ENCODE results near the gene THUMPD3.

The THUMPD3 gene

GRCh38 chr3:9345041-9345440 lies 17.8 kb upstream of the THUMPD3 start:
- Histone ChIP-seq H3K9ac (ENCODE audit: insufficient read length, low read depth) (no peak overlapping the region), H3K27me3 (ENCODE audit: insufficient read depth, insufficient read length) (no peaks in the 10 kb centered on the region), H3K4me3 (ENCODE audit: insufficient read length, low read depth) (no peak overlapping the region), H3K36me3 (ENCODE audit: insufficient read depth, insufficient read length, low read length) (no peaks in the 10 kb centered on the region), H3K9me3 (ENCODE audit: insufficient read depth, low read length) (no peaks in the 10 kb centered on the region), H3K4me1 (ENCODE audit: insufficient read depth, insufficient read length) (no peaks in the 10 kb centered on the region)
- no peak for TF ChIP-seq YY1 (IDR thresholded peaks at IDR 0.05; ENCODE audit: insufficient read depth, insufficient read length)
- TF ChIP-seq SUZ12 (IDR thresholded peaks at IDR 0.05; ENCODE audit: extremely low read depth, insufficient read depth, insufficient read length), result no peak
- TF ChIP-seq ZNF274 (IDR thresholded peaks at IDR 0.05; ENCODE audit: low read depth, low read length), result no peak
- no peak for DNase-seq (ENCODE audit: low read depth, low spot score)

GRCh38 chr3:9346141-9346540 lies 16.7 kb upstream of the THUMPD3 start:
- H3K4me1 ChIP-seq (ENCODE audit: insufficient read depth, insufficient read length), result no peaks in the 10 kb centered on the region
- no peak for DNase-seq (ENCODE audit: low read depth, low spot score)
- H3K36me3 ChIP-seq (ENCODE audit: insufficient read depth, insufficient read length, low read length), result no peaks in the 10 kb centered on the region
- TF ChIP-seq YY1 (IDR thresholded peaks at IDR 0.05; ENCODE audit: insufficient read depth, insufficient read length) (no peak), SUZ12 (IDR thresholded peaks at IDR 0.05; ENCODE audit: extremely low read depth, insufficient read depth, insufficient read length) (no peak), ZNF274 (IDR thresholded peaks at IDR 0.05; ENCODE audit: low read depth, low read length) (no peak)
- no peaks in the 10 kb centered on the region for H3K27me3 ChIP-seq (ENCODE audit: insufficient read depth, insufficient read length)
- no peak overlapping the region for H3K9ac ChIP-seq (ENCODE audit: insufficient read length, low read depth)
- no peaks in the 10 kb centered on the region for H3K9me3 ChIP-seq (ENCODE audit: insufficient read depth, low read length)
- H3K4me3 ChIP-seq (ENCODE audit: insufficient read length, low read depth), result no peak overlapping the region

GRCh38 chr3:9347081-9347480 lies 15.8 kb upstream of the THUMPD3 start:
- Histone ChIP-seq H3K4me1 (ENCODE audit: insufficient read depth, insufficient read length) (no peaks in the 10 kb centered on the region), H3K9me3 (ENCODE audit: insufficient read depth, low read length) (no peaks in the 10 kb centered on the region), H3K36me3 (ENCODE audit: insufficient read depth, insufficient read length, low read length) (no peaks in the 10 kb centered on the region), H3K27me3 (ENCODE audit: insufficient read depth, insufficient read length) (no peaks in the 10 kb centered on the region), H3K4me3 (ENCODE audit: insufficient read length, low read depth) (no peak overlapping the region), H3K9ac (ENCODE audit: insufficient read length, low read depth) (no peak overlapping the region)
- DNase-seq (ENCODE audit: low read depth, low spot score), result no peak
- TF ChIP-seq ZNF274 (IDR thresholded peaks at IDR 0.05; ENCODE audit: low read depth, low read length) (no peak), SUZ12 (IDR thresholded peaks at IDR 0.05; ENCODE audit: extremely low read depth, insufficient read depth, insufficient read length) (no peak), YY1 (IDR thresholded peaks at IDR 0.05; ENCODE audit: insufficient read depth, insufficient read length) (no peak)

- no peaks in the 10 kb centered on the region for H3K36me3 ChIP-seq (ENCODE audit: insufficient read depth, insufficient read length, low read length)
- no peak for TF ChIP-seq SUZ12 (IDR thresholded peaks at IDR 0.05; ENCODE audit: extremely low read depth, insufficient read depth, insufficient read length)
- no peak for TF ChIP-seq YY1 (IDR thresholded peaks at IDR 0.05; ENCODE audit: insufficient read depth, insufficient read length)
- TF ChIP-seq ZNF274 (IDR thresholded peaks at IDR 0.05; ENCODE audit: low read depth, low read length), result no peak
- H3K27me3 ChIP-seq (ENCODE audit: insufficient read depth, insufficient read length), result no peaks in the 10 kb centered on the region
- H3K9me3 ChIP-seq (ENCODE audit: insufficient read depth, low read length), result no peaks in the 10 kb centered on the region
- H3K9ac ChIP-seq (ENCODE audit: insufficient read length, low read depth), result no peak overlapping the region
- H3K4me3 ChIP-seq (ENCODE audit: insufficient read length, low read depth), result no peak overlapping the region
- no peak for DNase-seq (ENCODE audit: low read depth, low spot score)
- H3K4me1 ChIP-seq (ENCODE audit: insufficient read depth, insufficient read length), result no peaks in the 10 kb centered on the region
These were observed 15.0 kb upstream of the THUMPD3 start for GRCh38 chr3:9347887-9348286.

- no peak overlapping the region for H3K9ac ChIP-seq (ENCODE audit: insufficient read length, low read depth)
- H3K4me1 ChIP-seq (ENCODE audit: insufficient read depth, insufficient read length), result no peaks in the 10 kb centered on the region
- no peaks in the 10 kb centered on the region for H3K9me3 ChIP-seq (ENCODE audit: insufficient read depth, low read length)
- no peaks in the 10 kb centered on the region for H3K36me3 ChIP-seq (ENCODE audit: insufficient read depth, insufficient read length, low read length)
- DNase-seq (ENCODE audit: low read depth, low spot score), result no peak
- H3K4me3 ChIP-seq (ENCODE audit: insufficient read length, low read depth), result no peak overlapping the region
- TF ChIP-seq ZNF274 (IDR thresholded peaks at IDR 0.05; ENCODE audit: low read depth, low read length), result no peak
- no peak for TF ChIP-seq YY1 (IDR thresholded peaks at IDR 0.05; ENCODE audit: insufficient read depth, insufficient read length)
- no peak for TF ChIP-seq SUZ12 (IDR thresholded peaks at IDR 0.05; ENCODE audit: extremely low read depth, insufficient read depth, insufficient read length)
- H3K27me3 ChIP-seq (ENCODE audit: insufficient read depth, insufficient read length), result no peaks in the 10 kb centered on the region
These were observed 13.3 kb upstream of the THUMPD3 start for GRCh38 chr3:9349321-9350117.

- H3K9me3 ChIP-seq (ENCODE audit: insufficient read depth, low read length), result no peaks in the 10 kb centered on the region
- no peak overlapping the region for H3K9ac ChIP-seq (ENCODE audit: insufficient read length, low read depth)
- TF ChIP-seq YY1 (IDR thresholded peaks at IDR 0.05; ENCODE audit: insufficient read depth, insufficient read length) (no peak), ZNF274 (IDR thresholded peaks at IDR 0.05; ENCODE audit: low read depth, low read length) (no peak), SUZ12 (IDR thresholded peaks at IDR 0.05; ENCODE audit: extremely low read depth, insufficient read depth, insufficient read length) (no peak)
- H3K4me3 ChIP-seq (ENCODE audit: insufficient read length, low read depth), result no peak overlapping the region
- no peaks in the 10 kb centered on the region for H3K27me3 ChIP-seq (ENCODE audit: insufficient read depth, insufficient read length)
- no peaks in the 10 kb centered on the region for H3K4me1 ChIP-seq (ENCODE audit: insufficient read depth, insufficient read length)
- no peak for DNase-seq (ENCODE audit: low read depth, low spot score)
- H3K36me3 ChIP-seq (ENCODE audit: insufficient read depth, insufficient read length, low read length), result no peaks in the 10 kb centered on the region
These were observed 11.1 kb upstream of the THUMPD3 start for GRCh38 chr3:9351709-9352126.

- H3K36me3 ChIP-seq (ENCODE audit: insufficient read depth, insufficient read length, low read length), result no peaks in the 10 kb centered on the region
- TF ChIP-seq ZNF274 (IDR thresholded peaks at IDR 0.05; ENCODE audit: low read depth, low read length), result no peak
- TF ChIP-seq YY1 (IDR thresholded peaks at IDR 0.05; ENCODE audit: insufficient read depth, insufficient read length), result no peak
- TF ChIP-seq SUZ12 (IDR thresholded peaks at IDR 0.05; ENCODE audit: extremely low read depth, insufficient read depth, insufficient read length), result no peak
- no peaks in the 10 kb centered on the region for H3K9me3 ChIP-seq (ENCODE audit: insufficient read depth, low read length)
- no peak overlapping the region for H3K4me3 ChIP-seq (ENCODE audit: insufficient read length, low read depth)
- no peaks in the 10 kb centered on the region for H3K27me3 ChIP-seq (ENCODE audit: insufficient read depth, insufficient read length)
- no peaks in the 10 kb centered on the region for H3K4me1 ChIP-seq (ENCODE audit: insufficient read depth, insufficient read length)
- peak; percentile 44 for DNase-seq (ENCODE audit: low read depth, low spot score)
- no peak overlapping the region for H3K9ac ChIP-seq (ENCODE audit: insufficient read length, low read depth)
These were observed 9.7 kb upstream of the THUMPD3 start for GRCh38 chr3:9352917-9353752.

Measured in NT2/D1 (cell line).